Esophagus squamous epithelium (tissue), 5 donors: ENCODE measurements around the gene UGGT1. TPM values are rescaled to one million over a fixed set of nuclear protein-coding genes. Genes with fewer than 3 reads are reported as not detected.

Source experiments
- DNase-seq: peaks from one replicate; lab custom pipeline; 2025; lab: John Stamatoyannopoulos, UW
- H3K27ac ChIP-seq, 4 donors: fragments of 200-600 bp; sonication (generic); one replicate each; pipeline ENCODE4 v1.5.1; 2016 to 2019; ENCODE audit warnings: mild to moderate bottlenecking in 1 of 4
- H3K27me3 ChIP-seq, 4 donors: fragments of 200-600 bp; sonication (generic); 1 replicate in 3 of 4; 2 replicates in 1 of 4; pipeline versions ENCODE4 v1.5.1 to v1.6.0; 2017 to 2021; ENCODE audit warnings: antibody characterized with exemption in 1 of 4
- H3K36me3 ChIP-seq, 3 donors: fragments of 200-600 bp; sonication (generic); one replicate each; pipeline ENCODE4 v1.5.1; 2016 to 2019
- H3K4me1 ChIP-seq, 3 donors: fragments of 200-600 bp; sonication (generic); one replicate each; pipeline ENCODE4 v1.5.1; 2017 to 2019
- H3K4me3 ChIP-seq, 4 donors: fragments of 200-600 bp; sonication (generic); 1 replicate in 3 of 4; 2 replicates in 1 of 4; pipeline ENCODE4 v1.5.1; 2016 to 2019; ENCODE audit warnings: mild to moderate bottlenecking in 2 of 4, moderate library complexity in 1 of 4
- H3K9me3 ChIP-seq, 3 donors: fragments of 200-600 bp; sonication (generic); one replicate each; pipeline ENCODE4 v1.5.1; 2016 to 2019
- POLR2A ChIP-seq, 4 donors: fragments of 450-650 bp; IDR thresholded peaks; one replicate each; pipeline ENCODE4 v1.6.1; 2017; ENCODE audit warnings: antibody characterized with exemption in 4 of 4, mild to moderate bottlenecking in 4 of 4, moderate library complexity in 3 of 4
- WGBS, 2 donors: methylation state at CpG; one replicate each; pipeline ENCODE4 v1.1.5; 2018; 5-methylcytosine and 5-hydroxymethylcytosine counted together
- intact Hi-C: fragments of 100-400 bp; cut with DNase I; formaldehyde crosslinking; loops from one replicate; pipeline ENCODE4 v1.15.0; 2022
- total RNA-seq, 4 donors: library from RNA; depleted of rRNA; stranded (reverse); fragments of >200 nt; gene quantifications; one replicate each; pipeline ENCODE4 v1.1.0, GENCODE V29; 2016
- TF ChIP-seq, protein P1 (sequence below), 6 experiments: fragments of 450-650 bp in 4 of 6; fragments of 200-600 bp in 2 of 6; sonication (generic) in 2 of 6; IDR thresholded peaks; one replicate each; pipeline ENCODE4 v1.5.1; 2016 to 2019; ENCODE audit warnings: antibody characterized with exemption in 6 of 6, mild to moderate bottlenecking in 4 of 6, moderate library complexity in 4 of 6
- donor health status: DM: yes; HTN: yes; CAD: no.

Gene UGGT1
- total RNA-seq, 4 donors from 2014 or later, result 30.1 to 44.7 (median 42.1) TPM

DNA sequence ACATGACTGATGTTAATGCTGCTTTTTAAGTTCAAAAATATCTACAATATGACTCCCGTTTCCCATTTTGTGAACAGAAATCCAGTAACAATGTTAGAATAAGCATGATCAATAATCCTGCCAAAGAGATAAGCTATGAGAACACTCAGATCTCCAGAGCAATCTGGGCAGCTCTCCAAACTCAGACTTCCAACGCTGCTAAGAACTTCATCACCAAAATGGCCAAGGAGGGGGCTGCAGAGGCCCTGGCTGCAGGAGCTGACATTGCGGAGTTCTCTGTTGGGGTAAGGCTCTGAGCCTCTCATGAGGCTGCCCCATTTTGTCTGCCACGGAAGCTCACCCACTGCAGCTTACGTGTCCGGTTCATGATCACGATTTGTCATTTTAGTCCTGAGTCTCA, 68.4 kb downstream of the UGGT1 start:
- WGBS, 2 donors, result 79 to 91% methylated on average over 7 of the region's 7 CpGs

GRCh38 chr2:128160616-128161275, 69.7 kb downstream of the UGGT1 start:
- DNase-seq, result no peak
- Histone ChIP-seq H3K9me3 (no peaks in the 10 kb centered on the region), H3K36me3 (peaks cover 0 to 100% (median 21%) of the 10 kb centered on the region in 3 donors), H3K4me1 (no peaks in the 10 kb centered on the region), H3K27me3 (no peaks in the 10 kb centered on the region), H3K27ac (no peak overlapping the region), H3K4me3 (no peak overlapping the region)
- intact Hi-C loops, result no loop called here
- no peak for TF ChIP-seq POLR2A (IDR thresholded peaks at IDR 0.05)
- TF ChIP-seq, protein P1, sequence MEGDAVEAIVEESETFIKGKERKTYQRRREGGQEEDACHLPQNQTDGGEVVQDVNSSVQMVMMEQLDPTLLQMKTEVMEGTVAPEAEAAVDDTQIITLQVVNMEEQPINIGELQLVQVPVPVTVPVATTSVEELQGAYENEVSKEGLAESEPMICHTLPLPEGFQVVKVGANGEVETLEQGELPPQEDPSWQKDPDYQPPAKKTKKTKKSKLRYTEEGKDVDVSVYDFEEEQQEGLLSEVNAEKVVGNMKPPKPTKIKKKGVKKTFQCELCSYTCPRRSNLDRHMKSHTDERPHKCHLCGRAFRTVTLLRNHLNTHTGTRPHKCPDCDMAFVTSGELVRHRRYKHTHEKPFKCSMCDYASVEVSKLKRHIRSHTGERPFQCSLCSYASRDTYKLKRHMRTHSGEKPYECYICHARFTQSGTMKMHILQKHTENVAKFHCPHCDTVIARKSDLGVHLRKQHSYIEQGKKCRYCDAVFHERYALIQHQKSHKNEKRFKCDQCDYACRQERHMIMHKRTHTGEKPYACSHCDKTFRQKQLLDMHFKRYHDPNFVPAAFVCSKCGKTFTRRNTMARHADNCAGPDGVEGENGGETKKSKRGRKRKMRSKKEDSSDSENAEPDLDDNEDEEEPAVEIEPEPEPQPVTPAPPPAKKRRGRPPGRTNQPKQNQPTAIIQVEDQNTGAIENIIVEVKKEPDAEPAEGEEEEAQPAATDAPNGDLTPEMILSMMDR (IDR thresholded peaks at IDR 0.05), result no peak
- 89 to 91% methylated on average over 9 of the region's 9 CpGs for WGBS, 2 donors

More for the DNA sequence above, 68.4 kb downstream of the UGGT1 start:
- H3K36me3 ChIP-seq, result peaks cover 0 to 100% (median 18%) of the 10 kb centered on the region in 3 donors
- intact Hi-C loops, result no loop called here
- no peak overlapping the region for H3K4me3 ChIP-seq
- H3K9me3 ChIP-seq, result no peaks in the 10 kb centered on the region
- H3K27ac ChIP-seq, result no peak overlapping the region
- DNase-seq, result no peak
- H3K27me3 ChIP-seq, result no peaks in the 10 kb centered on the region
- TF ChIP-seq POLR2A (IDR thresholded peaks at IDR 0.05), result no peak
- TF ChIP-seq, protein P1 (IDR thresholded peaks at IDR 0.05), result no peak
- no peaks in the 10 kb centered on the region for H3K4me1 ChIP-seq

- WGBS, 2 donors, result 95 to 100% methylated on average over 2 of the region's 2 CpGs
- Histone ChIP-seq H3K9me3 (no peaks in the 10 kb centered on the region), H3K27ac (no peak overlapping the region), H3K27me3 (no peaks in the 10 kb centered on the region), H3K36me3 (peaks cover 0 to 100% (median 20%) of the 10 kb centered on the region in 3 donors), H3K4me1 (no peaks in the 10 kb centered on the region), H3K4me3 (no peak overlapping the region)
- intact Hi-C loops, result no loop called here
- DNase-seq, result no peak
- no peak for TF ChIP-seq POLR2A (IDR thresholded peaks at IDR 0.05)
- TF ChIP-seq, protein P1 (IDR thresholded peaks at IDR 0.05), result no peak
Measured at GRCh38 chr2:128162266-128162665, 71.3 kb downstream of the UGGT1 start.

DNA sequence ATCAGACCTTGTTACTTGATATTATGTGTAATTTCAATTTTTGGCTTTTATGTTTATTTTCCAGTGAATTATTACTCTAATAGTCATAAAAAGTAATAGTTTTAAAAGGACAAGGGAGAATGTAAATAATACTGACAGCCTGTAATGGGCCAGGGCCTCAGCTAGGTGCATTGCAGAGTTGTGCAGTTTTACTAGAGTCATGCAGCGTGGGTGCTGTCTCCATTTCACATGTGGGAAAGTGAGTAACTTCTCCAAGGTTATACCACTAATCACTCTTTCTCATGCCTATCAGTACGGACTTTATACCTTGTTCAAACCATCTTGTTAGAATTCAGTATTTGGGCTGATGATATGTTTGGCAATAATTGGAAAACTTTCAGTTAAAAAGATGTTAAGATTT, 73.3 kb downstream of the UGGT1 start:
- Histone ChIP-seq H3K27me3 (no peaks in the 10 kb centered on the region), H3K27ac (no peak overlapping the region), H3K4me3 (no peak overlapping the region), H3K9me3 (no peaks in the 10 kb centered on the region), H3K36me3 (peaks cover 0 to 100% (median 10%) of the 10 kb centered on the region in 3 donors), H3K4me1 (no peaks in the 10 kb centered on the region)
- DNase-seq, result no peak
- TF ChIP-seq, protein P1 (IDR thresholded peaks at IDR 0.05), result no peak
- TF ChIP-seq POLR2A (IDR thresholded peaks at IDR 0.05), result no peak
- intact Hi-C loops, result no loop called here
- 83 to 85% methylated on average over 2 of the region's 2 CpGs for WGBS, 2 donors

- intact Hi-C loops, result no loop called here
- Histone ChIP-seq H3K4me1 (no peaks in the 10 kb centered on the region), H3K36me3 (peaks cover 0 to 99% (median 7%) of the 10 kb centered on the region in 3 donors), H3K27ac (no peak overlapping the region), H3K27me3 (no peaks in the 10 kb centered on the region), H3K4me3 (no peak overlapping the region), H3K9me3 (no peaks in the 10 kb centered on the region)
- TF ChIP-seq, protein P1 (IDR thresholded peaks at IDR 0.05), result no peak
- no peak for TF ChIP-seq POLR2A (IDR thresholded peaks at IDR 0.05)
- no peak for DNase-seq
- WGBS, 2 donors, result 81 to 98% methylated on average over 4 of the region's 4 CpGs
Measured at GRCh38 chr2:128166746-128167353, 75.8 kb downstream of the UGGT1 start.
